Adrenal gland (tissue), 12 donors: ENCODE results near the gene PEAK1. TPM values are rescaled to one million over a fixed set of nuclear protein-coding genes. Genes with fewer than 3 reads are reported as not detected.

Experiments
- DNase-seq, 7 donors: peaks; one replicate each; pipeline ENCODE4 v3.0.0-alpha.2; 2019 to 2020
- H3K27ac ChIP-seq, 5 donors: fragments of 200-600 bp; sonication (generic) in 4 of 5; 1 replicate in 3 of 5; 2 replicates in 2 of 5; pipeline versions ENCODE4 v1.5.1 to v1.8.0; 2016 to 2020; ENCODE audit warnings: mild to moderate bottlenecking in 1 of 5
- H3K27me3 ChIP-seq: fragments of 200-600 bp; 2 replicates; pipeline ENCODE4 v1.8.0; 2021
- H3K36me3 ChIP-seq, 2 donors: fragments of 200-600 bp; replicated peaks in 1 of 2; 1 replicate in 1 of 2; 2 replicates in 1 of 2; pipeline versions ENCODE4 v1.5.1 to v1.8.0; 2018 to 2022
- H3K4me1 ChIP-seq, 2 donors: fragments of 200-600 bp; replicated peaks in 1 of 2; 1 replicate in 1 of 2; 2 replicates in 1 of 2; pipeline versions ENCODE4 v1.5.1 to v1.8.0; 2018 to 2021
- H3K4me3 ChIP-seq, 4 donors: fragments of 200-600 bp; sonication (generic) in 3 of 4; one replicate each; pipeline ENCODE4 v1.5.1; 2016 to 2018
- H3K9me3 ChIP-seq, 3 donors: fragments of 200-600 bp; sonication (generic) in 1 of 3; replicated peaks in 1 of 3; 1 replicate in 2 of 3; 2 replicates in 1 of 3; pipeline versions ENCODE4 v1.5.1 to v1.8.0; 2016 to 2021
- POLR2A ChIP-seq, 2 donors: fragments of 450-650 bp; IDR thresholded peaks; one replicate each; pipeline ENCODE4 v1.6.1; 2017; ENCODE audit warnings: antibody characterized with exemption in 2 of 2, mild to moderate bottlenecking in 2 of 2, moderate library complexity in 1 of 2
- WGBS, 4 donors: extraction: QIAGEN DNeasy Blood & Tissue Kit in 2 of 4; methylation state at CpG; one replicate each; pipeline versions ENCODE4 v1.1.5 to v1.1.7; 2013 to 2017; 5-methylcytosine and 5-hydroxymethylcytosine counted together
- intact Hi-C, 2 donors: fragments of 100-400 bp; cut with DNase I; formaldehyde crosslinking; loops; one replicate each; pipeline versions ENCODE4 v1.14.1 to v1.15.0; 2022 to 2023
- polyA plus RNA-seq, 3 donors: library from polyadenylated mRNA; stranded (reverse); fragments of 200-250 nt in 2 of 3; fragments of 350-450 nt in 1 of 3; fragmentation: Illumina TruSeq in 1 of 3; extraction: RNeasy Lipid Tissue Mini Kit (QIAGEN cat#74804) in 1 of 3; gene quantifications; one replicate each; pipeline ENCODE4 v1.2.3, GENCODE V29; 2013 to 2014
- total RNA-seq, 9 donors: library from RNA; depleted of rRNA in 4 of 9; stranded (reverse); fragments of >200 nt in 4 of 9; fragments of 120-200 nt in 1 of 9; fragmentation: NEBNext Ultra II Directional in 1 of 9; extraction: Animal tissue kit (Norgen Biotek cat#: 25700) in 1 of 9; gene quantifications; one replicate each; pipeline versions ENCODE4 v1.1.0 to v1.2.4, GENCODE V29; 2013 to 2023
- TF ChIP-seq, protein P1 (sequence below), 6 experiments: fragments of 450-650 bp in 4 of 6; fragments of 200-600 bp in 2 of 6; sonication (generic) in 1 of 6; IDR thresholded peaks; 1 replicate in 5 of 6; 2 replicates in 1 of 6; pipeline versions ENCODE4 v1.5.1 to v1.8.0; 2016 to 2021; ENCODE audit warnings: antibody characterized with exemption in 6 of 6, mild to moderate bottlenecking in 2 of 6, moderate library complexity in 1 of 6
- donor health status: healthy with polysubstance abuse.
- donor health status: Bipolar disorder and iron deficiency.
- donor health status: DM: yes; HTN: yes; CAD: no.
- donor health status: DM: no; HTN: no; CAD: no.
- donor health status: DM: no; HTN: no; CAD: no.
- donor health status: DM: yes; HTN: yes; CAD: no.

Gene PEAK1
- total and polyA plus RNA-seq, 12 donors: 3.1 to 68.4 (median 26.4) TPM

DNA sequence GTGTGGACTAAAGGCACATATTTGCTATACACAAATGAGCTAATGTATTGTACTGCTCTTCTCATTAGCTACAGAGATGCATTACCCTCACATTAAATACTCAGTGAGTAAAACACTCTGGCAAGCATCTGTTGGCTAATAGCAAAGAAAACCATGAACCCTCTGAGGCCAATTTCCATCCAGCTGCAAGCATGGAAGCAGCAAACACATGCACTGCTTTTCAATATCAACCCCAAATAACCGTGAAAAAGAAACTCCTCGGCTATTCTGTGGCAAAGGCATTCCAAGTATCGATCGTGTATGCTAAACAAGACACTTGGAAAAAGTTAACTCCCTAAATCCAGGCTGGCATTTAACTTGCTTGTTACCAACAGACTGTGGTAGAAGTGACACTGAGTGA, 67.0 kb downstream of the PEAK1 start:
- intact Hi-C loops: no loop called here
- TF ChIP-seq, protein P1, sequence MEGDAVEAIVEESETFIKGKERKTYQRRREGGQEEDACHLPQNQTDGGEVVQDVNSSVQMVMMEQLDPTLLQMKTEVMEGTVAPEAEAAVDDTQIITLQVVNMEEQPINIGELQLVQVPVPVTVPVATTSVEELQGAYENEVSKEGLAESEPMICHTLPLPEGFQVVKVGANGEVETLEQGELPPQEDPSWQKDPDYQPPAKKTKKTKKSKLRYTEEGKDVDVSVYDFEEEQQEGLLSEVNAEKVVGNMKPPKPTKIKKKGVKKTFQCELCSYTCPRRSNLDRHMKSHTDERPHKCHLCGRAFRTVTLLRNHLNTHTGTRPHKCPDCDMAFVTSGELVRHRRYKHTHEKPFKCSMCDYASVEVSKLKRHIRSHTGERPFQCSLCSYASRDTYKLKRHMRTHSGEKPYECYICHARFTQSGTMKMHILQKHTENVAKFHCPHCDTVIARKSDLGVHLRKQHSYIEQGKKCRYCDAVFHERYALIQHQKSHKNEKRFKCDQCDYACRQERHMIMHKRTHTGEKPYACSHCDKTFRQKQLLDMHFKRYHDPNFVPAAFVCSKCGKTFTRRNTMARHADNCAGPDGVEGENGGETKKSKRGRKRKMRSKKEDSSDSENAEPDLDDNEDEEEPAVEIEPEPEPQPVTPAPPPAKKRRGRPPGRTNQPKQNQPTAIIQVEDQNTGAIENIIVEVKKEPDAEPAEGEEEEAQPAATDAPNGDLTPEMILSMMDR (IDR thresholded peaks at IDR 0.05): no peak
- no peak for TF ChIP-seq POLR2A (IDR thresholded peaks at IDR 0.05)
- no peak overlapping the region for H3K4me3 ChIP-seq
- no peaks in the 10 kb centered on the region for H3K4me1 ChIP-seq
- no peak overlapping the region for H3K27ac ChIP-seq
- H3K27me3 ChIP-seq: no peaks in the 10 kb centered on the region
- no peak for DNase-seq
- WGBS, 4 donors: 29 to 54% (median 49%) methylated on average over 4 of the region's 4 CpGs
- H3K9me3 ChIP-seq: no peaks in the 10 kb centered on the region
- no peaks in the 10 kb centered on the region for H3K36me3 ChIP-seq

DNA sequence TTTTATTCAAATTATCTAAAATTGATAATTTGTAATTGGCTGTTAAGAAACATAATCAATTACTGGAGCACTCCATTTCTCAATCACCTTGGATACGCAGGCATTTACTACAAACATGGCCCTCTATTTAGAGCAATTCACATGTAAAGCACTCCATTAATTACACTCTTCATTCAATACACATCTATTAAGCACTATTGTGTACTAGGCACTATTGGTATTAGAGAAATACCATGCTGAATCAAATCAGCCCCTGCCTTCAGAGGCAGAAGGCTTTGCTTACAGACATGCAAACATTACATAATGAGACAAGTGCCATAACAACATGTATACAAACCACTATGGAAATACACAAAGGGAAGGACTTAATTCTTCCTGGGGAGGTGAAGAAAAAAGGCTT, 69.1 kb downstream of the PEAK1 start:
- Histone ChIP-seq H3K4me3 (no peak overlapping the region), H3K36me3 (no peaks in the 10 kb centered on the region), H3K27me3 (no peaks in the 10 kb centered on the region), H3K9me3 (no peaks in the 10 kb centered on the region), H3K4me1 (peaks cover 0 to 15% of the 10 kb centered on the region in 2 donors), H3K27ac (no peak overlapping the region)
- TF ChIP-seq POLR2A (IDR thresholded peaks at IDR 0.05): no peak
- TF ChIP-seq, protein P1 (IDR thresholded peaks at IDR 0.05): no peak
- WGBS, 4 donors: 93 to 99% (median 96%) methylated on average over 1 of the region's 1 CpG
- DNase-seq: no peak
- intact Hi-C loops: no loop called here

DNA sequence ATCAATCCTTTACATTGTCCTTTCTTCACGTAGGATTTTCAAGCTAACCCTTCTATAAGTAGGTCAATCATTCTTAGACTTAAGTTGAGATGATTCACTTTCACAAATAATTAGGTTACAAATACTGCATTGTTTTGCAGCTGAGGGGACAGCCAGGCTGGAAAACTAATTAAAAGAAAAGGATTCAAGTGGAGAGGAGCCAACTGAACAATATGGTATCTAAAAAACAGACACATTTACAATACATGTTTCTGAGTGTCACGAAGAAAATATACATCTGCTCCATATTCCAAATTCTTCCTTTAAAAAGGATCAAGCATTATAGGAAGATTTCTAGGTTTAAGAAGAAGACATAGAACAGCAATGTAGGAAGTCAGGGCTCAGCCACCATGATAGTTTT, 70.2 kb downstream of the PEAK1 start:
- Histone ChIP-seq H3K27me3 (no peaks in the 10 kb centered on the region), H3K27ac (no peak overlapping the region), H3K36me3 (no peaks in the 10 kb centered on the region), H3K4me1 (peaks cover 0 to 15% of the 10 kb centered on the region in 2 donors), H3K4me3 (no peak overlapping the region), H3K9me3 (no peaks in the 10 kb centered on the region)
- TF ChIP-seq POLR2A (IDR thresholded peaks at IDR 0.05): no peak
- TF ChIP-seq, protein P1 (IDR thresholded peaks at IDR 0.05): no peak
- intact Hi-C loops: no loop called here
- 82 to 88% (median 85%) methylated on average over 2 of the region's 2 CpGs for WGBS, 4 donors
- DNase-seq: no peak

DNA sequence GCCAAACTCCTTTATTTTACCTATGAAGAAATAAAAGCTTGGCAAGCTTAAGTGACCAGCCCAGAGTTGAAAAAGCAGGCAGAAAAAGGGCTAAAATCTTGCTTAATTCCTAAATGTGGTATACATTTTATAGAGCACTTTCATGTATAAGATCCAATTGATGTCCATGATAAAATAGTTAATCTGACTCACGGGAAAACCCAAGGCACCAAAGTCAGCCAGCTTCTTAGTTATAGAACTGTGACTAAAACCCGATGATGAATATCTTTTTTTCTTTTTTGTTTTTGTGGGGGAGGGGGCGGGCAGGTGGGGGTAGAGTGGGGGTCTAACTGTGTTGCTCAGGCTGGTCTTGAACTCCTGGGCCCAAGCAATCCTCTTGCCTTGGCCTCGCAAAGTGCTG, 71.4 kb downstream of the PEAK1 start:
- TF ChIP-seq POLR2A (IDR thresholded peaks at IDR 0.05): no peak
- TF ChIP-seq, protein P1 (IDR thresholded peaks at IDR 0.05): no peak
- no peak for DNase-seq
- H3K27me3 ChIP-seq: no peaks in the 10 kb centered on the region
- H3K4me3 ChIP-seq: no peak overlapping the region
- no peaks in the 10 kb centered on the region for H3K36me3 ChIP-seq
- H3K4me1 ChIP-seq: peaks cover 0 to 15% of the 10 kb centered on the region in 2 donors
- intact Hi-C loops: no loop called here
- H3K27ac ChIP-seq: no peak overlapping the region
- WGBS, 4 donors: 90 to 100% (median 95%) methylated on average over 4 of the region's 4 CpGs
- H3K9me3 ChIP-seq: no peaks in the 10 kb centered on the region
